ENCODE results near the gene MAP1LC3B.

DNA sequence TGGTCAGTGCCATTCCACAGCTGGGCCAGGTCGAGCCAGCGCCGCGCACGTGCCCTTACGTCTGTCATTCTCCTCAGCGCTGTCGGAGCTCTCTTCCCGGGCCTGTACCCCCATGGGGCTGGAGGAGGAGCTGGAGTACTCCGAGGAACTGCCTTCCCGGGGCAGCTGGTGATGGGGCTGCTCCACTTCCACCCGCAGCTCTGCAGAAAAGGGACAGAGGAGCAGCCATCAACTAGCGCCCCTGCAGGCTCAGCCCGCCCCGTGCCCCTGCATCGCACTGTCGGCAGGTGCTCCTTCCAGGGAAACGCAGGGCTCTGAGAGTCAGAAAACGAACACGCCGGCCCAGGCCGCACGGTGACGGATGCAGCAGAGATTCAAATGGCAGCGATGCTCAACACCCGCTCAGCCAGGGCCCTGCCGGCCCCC lies 20.9 kb downstream of the MAP1LC3B start:
- TF ChIP-seq CTCF (conservative IDR thresholded peaks at IDR 0.05 in 1 of 2, IDR thresholded peaks at IDR 0.05 in 1 of 2; ENCODE audit: extremely low read depth in 1 of 2, insufficient read depth in 1 of 2, low read depth in 1 of 2, low read length in 2 of 2), result no peak
- no peak for TF ChIP-seq EZH2 (IDR thresholded peaks at IDR 0.05; ENCODE audit: borderline replicate concordance, low read length)
